Progenitor cell of endocrine pancreas (in vitro differentiated cells): Measurements from ENCODE around the gene ADARB2. TPM values are rescaled to one million over a fixed set of nuclear protein-coding genes. Genes with fewer than 3 reads are reported as not detected.

ENCODE experiments used
- DNase-seq: peaks from one replicate; pipeline ENCODE4 v3.0.0; 2021; ENCODE audit warnings: low spot score; ENCODE audit not compliant: unreplicated experiment
- H3K27ac Mint-ChIP-seq: 2 replicates; pipeline ENCODE4 v1.8.0; 2021; ENCODE audit warnings: mild to moderate bottlenecking, moderate library complexity, mixed read lengths
- H3K27me3 Mint-ChIP-seq: 2 replicates; pipeline ENCODE4 v1.8.0; 2021; ENCODE audit warnings: mixed read lengths
- H3K36me3 Mint-ChIP-seq: 2 replicates; pipeline ENCODE4 v1.8.0; 2022; ENCODE audit warnings: mixed read lengths; ENCODE audit not compliant: insufficient read depth
- H3K4me1 Mint-ChIP-seq: 2 replicates; pipeline ENCODE4 v1.8.0; 2021; ENCODE audit warnings: low read depth, mixed read lengths
- H3K4me3 Mint-ChIP-seq: 2 replicates; pipeline ENCODE4 v1.8.0; 2021; ENCODE audit warnings: low read depth, mild to moderate bottlenecking, moderate library complexity, mixed read lengths
- H3K9me3 Mint-ChIP-seq: 2 replicates; pipeline ENCODE4 v1.8.0; 2021; ENCODE audit warnings: low read depth, mixed read lengths
- CTCF ChIP-seq: fragments of 200-600 bp; sonication (generic); IDR thresholded peaks from one replicate; pipeline ENCODE4 v1.5.0; 2021; ENCODE audit warnings: antibody characterized with exemption, mild to moderate bottlenecking; ENCODE audit not compliant: unreplicated experiment
- total RNA-seq: library from RNA; stranded (reverse); gene quantifications from 2 replicates; pipeline ENCODE4 v1.2.1, GENCODE V29; 2021

Gene ADARB2
- total RNA-seq, 1 donor from 2014 or later: 1.3 TPM

- H3K27me3 Mint-ChIP-seq: peaks cover 3% of the 10 kb centered on the region
- no peaks in the 10 kb centered on the region for H3K36me3 Mint-ChIP-seq
- no peak overlapping the region for H3K27ac Mint-ChIP-seq
- H3K9me3 Mint-ChIP-seq: no peaks in the 10 kb centered on the region
- H3K4me1 Mint-ChIP-seq: no peaks in the 10 kb centered on the region
- no peak for TF ChIP-seq CTCF
- H3K4me3 Mint-ChIP-seq: no peak overlapping the region
- no peak for DNase-seq
Observed at GRCh38 chr10:1454428-1454827, 282.9 kb downstream of the ADARB2 start.

GRCh38 chr10:1452777-1453176 is 284.5 kb downstream of the ADARB2 start:
- Mint-ChIP-seq H3K9me3 (no peaks in the 10 kb centered on the region), H3K27ac (no peak overlapping the region), H3K4me1 (peaks cover 5% of the 10 kb centered on the region), H3K4me3 (no peak overlapping the region), H3K36me3 (no peaks in the 10 kb centered on the region), H3K27me3 (peaks cover 3% of the 10 kb centered on the region)
- TF ChIP-seq CTCF: no peak
- no peak for DNase-seq

- H3K36me3 Mint-ChIP-seq: no peaks in the 10 kb centered on the region
- no peak overlapping the region for H3K4me3 Mint-ChIP-seq
- peaks cover 3% of the 10 kb centered on the region for H3K27me3 Mint-ChIP-seq
- H3K4me1 Mint-ChIP-seq: peaks cover 5% of the 10 kb centered on the region
- DNase-seq: no peak
- no peak for TF ChIP-seq CTCF
- no peak overlapping the region for H3K27ac Mint-ChIP-seq
- no peaks in the 10 kb centered on the region for H3K9me3 Mint-ChIP-seq
Observed at GRCh38 chr10:1451941-1452340, 285.4 kb downstream of the ADARB2 start.

- Mint-ChIP-seq H3K27ac (no peak overlapping the region), H3K27me3 (peaks cover 3% of the 10 kb centered on the region), H3K4me3 (no peak overlapping the region), H3K9me3 (no peaks in the 10 kb centered on the region), H3K4me1 (peaks cover 5% of the 10 kb centered on the region), H3K36me3 (no peaks in the 10 kb centered on the region)
- no peak for TF ChIP-seq CTCF
- no peak for DNase-seq
Observed at GRCh38 chr10:1451362-1451888, 285.9 kb downstream of the ADARB2 start.

GRCh38 chr10:1449572-1450205 is 287.6 kb downstream of the ADARB2 start:
- peaks cover 5% of the 10 kb centered on the region for H3K4me1 Mint-ChIP-seq
- H3K27ac Mint-ChIP-seq: no peak overlapping the region
- no peak for TF ChIP-seq CTCF
- H3K36me3 Mint-ChIP-seq: no peaks in the 10 kb centered on the region
- H3K9me3 Mint-ChIP-seq: no peaks in the 10 kb centered on the region
- H3K4me3 Mint-ChIP-seq: no peak overlapping the region
- DNase-seq: no peak
- H3K27me3 Mint-ChIP-seq: peaks cover 3% of the 10 kb centered on the region
